Measurements from ENCODE around the gene TMED1.
A peak's percentile ranks its signal among the peaks of the same experiment; 100 is the strongest.
"Not testable (repeated sequence)": the region's sequence is repeated elsewhere in the genome, so short reads cannot be mapped to it uniquely, and the experiment has no call there.

TMED1 gene

GRCh38 chr19:10861103-10861651, 25.2 kb upstream of the TMED1 start:
- DNase-seq: no peak

- DNase-seq: no peak
Observed at GRCh38 chr19:10858204-10858828, 22.3 kb upstream of the TMED1 start.

- DNase-seq: not testable (repeated sequence)
Observed at GRCh38 chr19:10856899-10857298, 20.9 kb upstream of the TMED1 start.

- no peak for DNase-seq
Observed at GRCh38 chr19:10855879-10856522, 20.0 kb upstream of the TMED1 start.

DNA sequence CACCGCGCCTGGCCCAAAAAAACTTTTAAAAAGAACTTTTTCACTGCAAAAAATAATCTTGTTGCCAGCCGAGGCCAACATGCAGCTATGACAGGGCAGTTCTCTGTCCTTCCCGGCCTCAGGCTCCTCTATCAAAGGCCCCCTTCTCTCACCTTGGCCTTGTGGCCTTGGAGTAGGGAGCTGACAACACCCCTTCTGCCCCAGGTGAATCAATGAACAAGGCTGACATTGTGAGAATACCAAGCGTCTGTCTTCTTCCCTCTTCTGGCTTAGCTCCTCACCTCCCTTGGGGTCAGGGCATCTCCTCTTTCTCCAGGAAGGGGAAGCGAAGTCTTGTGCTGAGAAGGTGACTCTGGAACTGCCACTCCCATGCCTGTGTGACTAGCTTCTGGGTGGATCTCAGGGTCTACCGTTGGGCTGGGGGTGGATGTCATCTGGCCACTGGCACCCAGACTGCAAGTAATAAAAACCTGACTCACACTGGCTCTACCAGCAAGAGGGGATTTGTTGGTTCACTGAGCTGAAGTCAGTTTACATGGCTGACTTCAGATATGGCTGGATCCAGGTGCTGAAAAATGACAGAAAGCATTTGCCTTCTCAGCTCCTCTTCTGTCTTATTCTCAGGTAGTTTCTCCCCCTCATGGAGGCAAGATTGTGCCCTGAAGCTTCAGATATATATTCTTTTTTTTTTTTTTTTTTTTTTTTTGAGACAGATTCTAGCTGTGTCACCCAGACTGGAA, 18.5 kb upstream of the TMED1 start:
- DNase-seq: no peak

- DNase-seq: no peak
Observed at GRCh38 chr19:10852941-10853340, 16.9 kb upstream of the TMED1 start.

GRCh38 chr19:10852098-10852800, 16.2 kb upstream of the TMED1 start:
- no peak for DNase-seq

GRCh38 chr19:10850631-10851030, 14.6 kb upstream of the TMED1 start:
- DNase-seq: no peak

GRCh38 chr19:10848230-10848856, 12.3 kb upstream of the TMED1 start, which contains the start of gene C19orf38:
Gene C19orf38 (plus strand): TSS chr19:10848415. CDS start chr19:10848509, 94 bp downstream.
- DNase-seq: no peak

GRCh38 chr19:10846500-10847202, 10.6 kb upstream of the TMED1 start:
- no peak for DNase-seq

- no peak for DNase-seq
Observed at GRCh38 chr19:10842788-10843187, 6.8 kb upstream of the TMED1 start.

- no peak for DNase-seq
Observed at GRCh38 chr19:10839114-10840050, 3.4 kb upstream of the TMED1 start.

GRCh38 chr19:10838377-10838776, 2.4 kb upstream of the TMED1 start:
- DNase-seq: no peak

GRCh38 chr19:10837649-10838048, 1.6 kb upstream of the TMED1 start:
- not testable (repeated sequence) for DNase-seq

GRCh38 chr19:10836479-10837330, 693 bp upstream of the TMED1 start:
- peak; percentile 87 for DNase-seq

DNA sequence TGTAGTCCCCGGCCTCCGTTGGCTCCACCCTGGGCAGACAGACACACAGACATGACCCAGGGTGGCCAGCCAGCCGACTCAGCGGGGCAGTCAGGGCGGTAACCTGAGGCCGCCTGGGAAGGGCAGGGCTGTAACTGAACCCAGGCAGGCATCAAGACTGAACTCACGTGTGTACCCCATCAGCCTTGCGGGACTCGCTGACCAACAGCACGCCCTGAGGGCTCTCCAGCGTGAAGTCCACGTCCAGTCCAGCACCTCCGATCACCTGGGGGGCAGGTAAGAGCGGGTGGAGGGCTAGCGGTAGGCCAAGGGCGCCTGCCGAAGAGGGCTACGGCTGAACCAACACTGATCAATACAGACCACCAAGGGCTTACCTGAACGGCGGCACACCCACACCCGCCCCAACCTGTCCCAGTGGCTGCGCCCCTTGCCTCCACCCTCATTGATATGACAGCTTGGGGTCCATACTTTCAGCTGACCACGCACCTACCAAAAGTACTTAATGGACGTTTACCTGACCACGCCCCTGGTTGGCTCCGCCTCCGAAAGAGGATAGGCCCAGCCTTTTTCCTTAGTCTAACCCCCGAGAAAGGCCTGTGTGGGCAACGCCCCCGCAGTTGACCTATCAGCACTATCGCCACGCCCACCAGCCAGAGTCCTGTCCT, 791 bp downstream of the TMED1 start:
- DNase-seq: no peak

- DNase-seq: no peak
Observed at GRCh38 chr19:10832939-10833296, 3.1 kb downstream of the TMED1 start.

DNA sequence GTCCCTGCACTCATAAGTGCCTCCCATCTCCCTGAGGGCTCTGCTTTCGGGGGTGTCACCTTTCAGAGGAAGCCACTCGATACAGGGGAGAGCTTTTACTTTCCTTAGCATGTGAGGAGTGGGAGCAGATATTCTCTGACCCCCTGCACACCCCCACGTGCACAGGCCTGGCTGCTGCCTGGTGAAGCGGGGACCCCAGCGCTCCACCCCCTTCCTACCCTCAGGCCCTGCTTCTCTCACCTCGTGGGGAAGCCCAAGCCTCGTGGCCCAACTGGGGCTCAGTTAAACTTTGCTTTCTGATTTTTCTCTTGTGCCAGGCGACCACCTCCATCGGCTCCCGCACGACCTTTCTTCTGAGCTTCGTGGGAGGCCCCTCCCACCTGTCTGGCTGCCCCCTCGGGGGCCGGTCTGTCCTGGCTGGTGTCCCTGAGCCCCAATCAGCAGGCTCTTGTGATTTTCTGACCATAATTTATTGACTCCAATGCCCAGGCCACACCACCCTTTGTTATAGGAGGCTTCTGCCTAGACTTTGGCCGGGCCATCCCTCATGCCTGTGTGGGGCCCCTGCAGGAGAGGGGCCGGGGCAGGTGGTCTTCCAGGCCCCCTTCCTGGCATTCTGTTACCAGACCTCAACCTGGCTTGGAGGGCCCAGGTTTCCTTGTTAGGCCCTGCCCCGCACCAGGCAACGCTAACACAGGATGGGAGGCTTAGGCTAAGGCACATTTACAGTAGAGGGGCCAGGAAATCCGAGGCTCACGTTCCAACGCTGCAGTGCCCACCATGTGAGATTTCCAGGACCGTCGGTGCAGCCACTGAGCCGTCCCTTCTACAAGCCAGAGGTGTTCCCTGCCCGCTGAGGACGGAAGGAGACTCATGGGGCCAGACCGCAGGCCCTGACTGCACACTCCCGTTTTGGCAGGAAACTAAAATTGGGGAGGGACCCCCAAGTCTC, 3.7 kb downstream of the TMED1 start:
- DNase-seq: no peak
